ENCODE measurements around the gene NLRP6.

DNA sequence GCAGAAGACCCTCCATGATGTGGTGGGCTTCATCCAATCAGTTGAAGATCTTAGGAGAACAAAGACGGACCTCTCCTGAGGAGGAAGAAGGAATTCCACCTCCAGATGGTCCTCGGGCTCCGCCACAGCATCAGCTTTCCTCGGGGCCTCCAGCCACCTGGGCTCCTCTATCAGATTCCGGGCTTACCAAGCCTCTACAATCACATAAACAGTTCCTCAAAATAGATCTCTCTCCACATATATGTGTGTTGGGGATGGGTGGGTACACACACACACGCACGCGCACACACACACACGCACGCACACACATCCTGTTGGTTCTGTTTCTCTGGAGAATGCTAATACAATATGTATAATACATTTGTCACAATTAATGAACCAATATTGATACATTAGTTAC, 18.8 kb upstream of the NLRP6 start:
- TF ChIP-seq POLR2AphosphoS5 (IDR thresholded peaks at IDR 0.05; ENCODE audit: low read depth, low read length) (no peak), POLR2A (IDR thresholded peaks at IDR 0.05; ENCODE audit: low read depth, low read length) (no peak), TAF1 (IDR thresholded peaks at IDR 0.05; ENCODE audit: borderline replicate concordance, low read depth, low read length) (no peak)

All from GM12892 (cell line).